HepG2 (cell line): Measurements from ENCODE around the gene AMDHD1. TPM values are rescaled to one million over a fixed set of nuclear protein-coding genes. Genes with fewer than 3 reads are reported as not detected.

Experiments used
- HCFC1 ChIP-seq: fragments of 150-350 bp; IDR thresholded peaks from 2 replicates; pipeline ENCODE4 v1.6.1; 2014; ENCODE audit warnings: low read depth, low read length
- NFE2 ChIP-seq: sonication (generic); formaldehyde crosslinking; IDR thresholded peaks from 2 replicates; pipeline ENCODE4 v1.4.0; 2020; ENCODE audit warnings: missing genetic modification reagents
- SMARCE1 ChIP-seq: fragments of 450-650 bp; IDR thresholded peaks from 2 replicates; pipeline ENCODE4 v1.6.1; 2017; ENCODE audit warnings: borderline replicate concordance
- TSC22D2 ChIP-seq: sonication (generic); formaldehyde crosslinking; IDR thresholded peaks from 2 replicates; pipeline ENCODE4 v1.5.1; 2020; ENCODE audit warnings: missing genetic modification reagents, mild to moderate bottlenecking, borderline replicate concordance
- ZC3H4 ChIP-seq: sonication (generic); formaldehyde crosslinking; IDR thresholded peaks from 2 replicates; pipeline ENCODE4 v1.4.0; 2020; ENCODE audit warnings: missing genetic modification reagents, borderline replicate concordance
- polyA plus RNA-seq, 8 experiments: library from polyadenylated mRNA; depleted of rRNA in 3 of 8; stranded (reverse) in 7 of 8; unstranded in 1 of 8; fragments of >200 nt; fragmentation: Illumina TruSeq in 4 of 8; extraction: Trizol in 4 of 8; gene quantifications; 2 replicates each; pipeline versions ENCODE4 v1.2.1 to v1.2.3, GENCODE V29; 2011 to 2016; ENCODE audit warnings: low read depth in 4 of 8, missing spikeins in 1 of 8, mixed read lengths in 1 of 8; ENCODE audit not compliant: insufficient read depth in 1 of 8
- total RNA-seq, 5 experiments: library from RNA; depleted of rRNA; stranded (reverse); fragments of >200 nt; fragmentation: Illumina TruSeq; extraction: Trizol; gene quantifications; 2 replicates each; pipeline ENCODE4 v1.2.3, GENCODE V29; 2016; ENCODE audit warnings: low read depth in 1 of 5
- TF ChIP-seq, protein P1 (sequence below): sonication (generic); formaldehyde crosslinking; IDR thresholded peaks from 2 replicates; pipeline ENCODE4 v1.9.0; 2021; ENCODE audit warnings: mild to moderate bottlenecking, missing genetic modification reagents
- TF ChIP-seq, protein P2 (sequence below): sonication (generic); IDR thresholded peaks from 2 replicates; pipeline ENCODE4 v1.6.1; 2016; ENCODE audit warnings: low read depth, borderline replicate concordance
- TF ChIP-seq, protein P3 (sequence below): sonication (generic); formaldehyde crosslinking; IDR thresholded peaks from one replicate; pipeline ENCODE4 v1.5.1; 2020; ENCODE audit warnings: mild to moderate bottlenecking, missing genetic modification reagents; ENCODE audit errors: not compliant biosample characterization
- TF ChIP-seq, protein P4 (sequence below): IDR thresholded peaks from 2 replicates; pipeline ENCODE4 v1.6.1; 2016; ENCODE audit warnings: low read depth
- TF ChIP-seq, protein P5 (sequence below): sonication (generic); formaldehyde crosslinking; IDR thresholded peaks from 2 replicates; pipeline ENCODE4 v1.8.1; 2022; ENCODE audit warnings: mild to moderate bottlenecking, missing genetic modification reagents

AMDHD1 gene
- total and polyA plus RNA-seq, 2 of the 13 experiments (the other 11 are each of a cell fraction or from before 2014, with no cell fraction given): 6.5 to 29.6 TPM

DNA sequence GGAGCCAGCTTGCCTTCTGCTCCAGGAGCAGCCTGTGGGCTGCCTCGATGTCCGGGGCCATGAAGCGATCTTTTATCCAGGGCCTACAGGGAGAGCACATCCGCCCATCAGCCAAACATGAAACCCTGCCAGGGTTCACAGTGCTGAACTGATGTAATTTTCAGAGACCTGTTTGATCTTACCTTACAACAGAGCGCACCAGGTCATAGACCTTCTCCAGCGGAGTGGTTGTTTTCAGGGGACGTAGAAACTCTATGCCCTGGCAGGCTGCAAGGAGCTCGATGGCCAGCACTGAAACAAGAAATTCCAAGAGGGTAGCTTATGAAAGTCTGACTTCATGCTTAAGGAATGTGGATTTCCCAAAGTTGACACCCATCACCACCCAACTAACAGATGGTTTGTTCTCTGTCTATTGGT, 33.3 kb downstream of the AMDHD1 start (continued):
- TF ChIP-seq, protein P1, sequence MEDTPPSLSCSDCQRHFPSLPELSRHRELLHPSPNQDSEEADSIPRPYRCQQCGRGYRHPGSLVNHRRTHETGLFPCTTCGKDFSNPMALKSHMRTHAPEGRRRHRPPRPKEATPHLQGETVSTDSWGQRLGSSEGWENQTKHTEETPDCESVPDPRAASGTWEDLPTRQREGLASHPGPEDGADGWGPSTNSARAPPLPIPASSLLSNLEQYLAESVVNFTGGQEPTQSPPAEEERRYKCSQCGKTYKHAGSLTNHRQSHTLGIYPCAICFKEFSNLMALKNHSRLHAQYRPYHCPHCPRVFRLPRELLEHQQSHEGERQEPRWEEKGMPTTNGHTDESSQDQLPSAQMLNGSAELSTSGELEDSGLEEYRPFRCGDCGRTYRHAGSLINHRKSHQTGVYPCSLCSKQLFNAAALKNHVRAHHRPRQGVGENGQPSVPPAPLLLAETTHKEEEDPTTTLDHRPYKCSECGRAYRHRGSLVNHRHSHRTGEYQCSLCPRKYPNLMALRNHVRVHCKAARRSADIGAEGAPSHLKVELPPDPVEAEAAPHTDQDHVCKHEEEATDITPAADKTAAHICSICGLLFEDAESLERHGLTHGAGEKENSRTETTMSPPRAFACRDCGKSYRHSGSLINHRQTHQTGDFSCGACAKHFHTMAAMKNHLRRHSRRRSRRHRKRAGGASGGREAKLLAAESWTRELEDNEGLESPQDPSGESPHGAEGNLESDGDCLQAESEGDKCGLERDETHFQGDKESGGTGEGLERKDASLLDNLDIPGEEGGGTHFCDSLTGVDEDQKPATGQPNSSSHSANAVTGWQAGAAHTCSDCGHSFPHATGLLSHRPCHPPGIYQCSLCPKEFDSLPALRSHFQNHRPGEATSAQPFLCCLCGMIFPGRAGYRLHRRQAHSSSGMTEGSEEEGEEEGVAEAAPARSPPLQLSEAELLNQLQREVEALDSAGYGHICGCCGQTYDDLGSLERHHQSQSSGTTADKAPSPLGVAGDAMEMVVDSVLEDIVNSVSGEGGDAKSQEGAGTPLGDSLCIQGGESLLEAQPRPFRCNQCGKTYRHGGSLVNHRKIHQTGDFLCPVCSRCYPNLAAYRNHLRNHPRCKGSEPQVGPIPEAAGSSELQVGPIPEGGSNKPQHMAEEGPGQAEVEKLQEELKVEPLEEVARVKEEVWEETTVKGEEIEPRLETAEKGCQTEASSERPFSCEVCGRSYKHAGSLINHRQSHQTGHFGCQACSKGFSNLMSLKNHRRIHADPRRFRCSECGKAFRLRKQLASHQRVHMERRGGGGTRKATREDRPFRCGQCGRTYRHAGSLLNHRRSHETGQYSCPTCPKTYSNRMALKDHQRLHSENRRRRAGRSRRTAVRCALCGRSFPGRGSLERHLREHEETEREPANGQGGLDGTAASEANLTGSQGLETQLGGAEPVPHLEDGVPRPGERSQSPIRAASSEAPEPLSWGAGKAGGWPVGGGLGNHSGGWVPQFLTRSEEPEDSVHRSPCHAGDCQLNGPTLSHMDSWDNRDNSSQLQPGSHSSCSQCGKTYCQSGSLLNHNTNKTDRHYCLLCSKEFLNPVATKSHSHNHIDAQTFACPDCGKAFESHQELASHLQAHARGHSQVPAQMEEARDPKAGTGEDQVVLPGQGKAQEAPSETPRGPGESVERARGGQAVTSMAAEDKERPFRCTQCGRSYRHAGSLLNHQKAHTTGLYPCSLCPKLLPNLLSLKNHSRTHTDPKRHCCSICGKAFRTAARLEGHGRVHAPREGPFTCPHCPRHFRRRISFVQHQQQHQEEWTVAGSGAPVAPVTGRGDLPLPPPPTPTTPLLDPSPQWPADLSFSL (CRISPR knock-in tag): no peak
- no peak for TF ChIP-seq NFE2 (CRISPR knock-in tag)
- TF ChIP-seq, protein P2, sequence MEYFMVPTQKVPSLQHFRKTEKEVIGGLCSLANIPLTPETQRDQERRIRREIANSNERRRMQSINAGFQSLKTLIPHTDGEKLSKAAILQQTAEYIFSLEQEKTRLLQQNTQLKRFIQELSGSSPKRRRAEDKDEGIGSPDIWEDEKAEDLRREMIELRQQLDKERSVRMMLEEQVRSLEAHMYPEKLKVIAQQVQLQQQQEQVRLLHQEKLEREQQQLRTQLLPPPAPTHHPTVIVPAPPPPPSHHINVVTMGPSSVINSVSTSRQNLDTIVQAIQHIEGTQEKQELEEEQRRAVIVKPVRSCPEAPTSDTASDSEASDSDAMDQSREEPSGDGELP: peak; percentile 35; the same call in 1 of the 2 replicates
- TF ChIP-seq ZC3H4 (CRISPR knock-in tag): no peak
- TF ChIP-seq, protein P3, sequence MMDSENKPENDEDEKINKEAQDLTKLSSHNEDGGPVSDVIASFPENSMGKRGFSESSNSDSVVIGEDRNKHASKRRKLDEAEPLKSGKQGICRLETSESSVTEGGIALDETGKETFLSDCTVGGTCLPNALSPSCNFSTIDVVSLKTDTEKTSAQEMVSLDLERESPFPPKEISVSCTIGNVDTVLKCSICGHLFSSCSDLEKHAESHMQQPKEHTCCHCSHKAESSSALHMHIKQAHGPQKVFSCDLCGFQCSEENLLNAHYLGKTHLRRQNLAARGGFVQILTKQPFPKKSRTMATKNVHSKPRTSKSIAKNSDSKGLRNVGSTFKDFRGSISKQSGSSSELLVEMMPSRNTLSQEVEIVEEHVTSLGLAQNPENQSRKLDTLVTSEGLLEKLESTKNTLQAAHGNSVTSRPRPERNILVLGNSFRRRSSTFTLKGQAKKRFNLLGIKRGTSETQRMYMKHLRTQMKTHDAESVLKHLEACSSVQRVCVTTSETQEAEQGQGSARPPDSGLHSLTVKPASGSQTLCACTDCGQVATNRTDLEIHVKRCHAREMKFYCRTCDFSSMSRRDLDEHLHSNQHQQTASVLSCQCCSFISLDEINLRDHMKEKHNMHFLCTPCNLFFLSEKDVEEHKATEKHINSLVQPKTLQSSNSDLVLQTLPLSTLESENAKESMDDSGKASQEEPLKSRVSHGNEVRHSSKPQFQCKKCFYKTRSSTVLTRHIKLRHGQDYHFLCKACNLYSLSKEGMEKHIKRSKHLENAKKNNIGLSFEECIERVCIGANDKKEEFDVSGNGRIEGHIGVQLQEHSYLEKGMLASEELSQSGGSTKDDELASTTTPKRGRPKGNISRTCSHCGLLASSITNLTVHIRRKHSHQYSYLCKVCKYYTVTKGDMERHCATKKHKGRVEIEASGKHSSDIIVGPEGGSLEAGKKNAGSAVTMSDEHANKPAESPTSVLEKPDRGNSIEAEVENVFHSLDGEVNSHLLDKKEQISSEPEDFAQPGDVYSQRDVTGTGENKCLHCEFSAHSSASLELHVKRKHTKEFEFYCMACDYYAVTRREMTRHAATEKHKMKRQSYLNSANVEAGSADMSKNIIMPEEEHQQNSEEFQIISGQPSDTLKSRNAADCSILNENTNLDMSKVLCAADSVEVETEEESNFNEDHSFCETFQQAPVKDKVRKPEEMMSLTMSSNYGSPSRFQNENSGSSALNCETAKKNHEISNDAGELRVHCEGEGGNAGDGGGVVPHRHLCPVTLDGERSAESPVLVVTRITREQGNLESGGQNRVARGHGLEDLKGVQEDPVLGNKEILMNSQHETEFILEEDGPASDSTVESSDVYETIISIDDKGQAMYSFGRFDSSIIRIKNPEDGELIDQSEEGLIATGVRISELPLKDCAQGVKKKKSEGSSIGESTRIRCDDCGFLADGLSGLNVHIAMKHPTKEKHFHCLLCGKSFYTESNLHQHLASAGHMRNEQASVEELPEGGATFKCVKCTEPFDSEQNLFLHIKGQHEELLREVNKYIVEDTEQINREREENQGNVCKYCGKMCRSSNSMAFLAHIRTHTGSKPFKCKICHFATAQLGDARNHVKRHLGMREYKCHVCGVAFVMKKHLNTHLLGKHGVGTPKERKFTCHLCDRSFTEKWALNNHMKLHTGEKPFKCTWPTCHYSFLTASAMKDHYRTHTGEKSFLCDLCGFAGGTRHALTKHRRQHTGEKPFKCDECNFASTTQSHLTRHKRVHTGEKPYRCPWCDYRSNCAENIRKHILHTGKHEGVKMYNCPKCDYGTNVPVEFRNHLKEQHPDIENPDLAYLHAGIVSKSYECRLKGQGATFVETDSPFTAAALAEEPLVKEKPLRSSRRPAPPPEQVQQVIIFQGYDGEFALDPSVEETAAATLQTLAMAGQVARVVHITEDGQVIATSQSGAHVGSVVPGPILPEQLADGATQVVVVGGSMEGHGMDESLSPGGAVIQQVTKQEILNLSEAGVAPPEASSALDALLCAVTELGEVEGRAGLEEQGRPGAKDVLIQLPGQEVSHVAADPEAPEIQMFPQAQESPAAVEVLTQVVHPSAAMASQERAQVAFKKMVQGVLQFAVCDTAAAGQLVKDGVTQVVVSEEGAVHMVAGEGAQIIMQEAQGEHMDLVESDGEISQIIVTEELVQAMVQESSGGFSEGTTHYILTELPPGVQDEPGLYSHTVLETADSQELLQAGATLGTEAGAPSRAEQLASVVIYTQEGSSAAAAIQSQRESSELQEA (CRISPR knock-in tag): no peak
- TF ChIP-seq TSC22D2 (CRISPR knock-in tag): no peak
- TF ChIP-seq, protein P4, sequence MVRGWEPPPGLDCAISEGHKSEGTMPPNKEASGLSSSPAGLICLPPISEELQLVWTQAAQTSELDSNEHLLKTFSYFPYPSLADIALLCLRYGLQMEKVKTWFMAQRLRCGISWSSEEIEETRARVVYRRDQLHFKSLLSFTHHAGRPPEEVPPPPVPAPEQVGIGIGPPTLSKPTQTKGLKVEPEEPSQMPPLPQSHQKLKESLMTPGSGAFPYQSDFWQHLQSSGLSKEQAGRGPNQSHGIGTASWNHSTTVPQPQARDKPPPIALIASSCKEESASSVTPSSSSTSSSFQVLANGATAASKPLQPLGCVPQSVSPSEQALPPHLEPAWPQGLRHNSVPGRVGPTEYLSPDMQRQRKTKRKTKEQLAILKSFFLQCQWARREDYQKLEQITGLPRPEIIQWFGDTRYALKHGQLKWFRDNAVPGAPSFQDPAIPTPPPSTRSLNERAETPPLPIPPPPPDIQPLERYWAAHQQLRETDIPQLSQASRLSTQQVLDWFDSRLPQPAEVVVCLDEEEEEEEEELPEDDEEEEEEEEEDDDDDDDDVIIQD (CRISPR knock-in tag): no peak
- TF ChIP-seq HCFC1: no peak
- TF ChIP-seq, protein P5, sequence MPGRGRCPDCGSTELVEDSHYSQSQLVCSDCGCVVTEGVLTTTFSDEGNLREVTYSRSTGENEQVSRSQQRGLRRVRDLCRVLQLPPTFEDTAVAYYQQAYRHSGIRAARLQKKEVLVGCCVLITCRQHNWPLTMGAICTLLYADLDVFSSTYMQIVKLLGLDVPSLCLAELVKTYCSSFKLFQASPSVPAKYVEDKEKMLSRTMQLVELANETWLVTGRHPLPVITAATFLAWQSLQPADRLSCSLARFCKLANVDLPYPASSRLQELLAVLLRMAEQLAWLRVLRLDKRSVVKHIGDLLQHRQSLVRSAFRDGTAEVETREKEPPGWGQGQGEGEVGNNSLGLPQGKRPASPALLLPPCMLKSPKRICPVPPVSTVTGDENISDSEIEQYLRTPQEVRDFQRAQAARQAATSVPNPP (CRISPR knock-in tag): peak; percentile 67; the same call in 1 of the 2 replicates
- TF ChIP-seq SMARCE1: no peak
